PC-9 (cell line): ENCODE measurements around the gene GSTO1. TPM values are rescaled to one million over a fixed set of nuclear protein-coding genes. Genes with fewer than 3 reads are reported as not detected.

Experiments
- BruUV-seq: library from RNA; stranded (reverse); fragments of 400-500 nt; replicated peaks from 2 replicates; lab custom pipeline; 2021; lab: Mats Ljungman, UMichigan
- CTCF ChIA-PET: fragments of 300-600 bp; sonication (Branson Sonifier 250); formaldehyde crosslinking; loops from one replicate; lab custom pipeline; 2022; ENCODE audit warnings: antibody characterized with exemption; lab: Charles Lee
- POLR2A ChIA-PET: fragments of 300-600 bp; sonication (Branson Sonifier 250); formaldehyde crosslinking; loops from one replicate; lab custom pipeline; 2022; ENCODE audit warnings: antibody characterized with exemption; ENCODE audit not compliant: unreplicated experiment; lab: Charles Lee
- DNase-seq, 2 experiments: peaks; one replicate each; pipeline versions ENCODE4 v3.0.0 to v3.0.0-alpha.2; 2015 to 2022; ENCODE audit warnings: mixed read lengths in 1 of 2
- H2AFZ ChIP-seq: fragments of 200-600 bp; sonication (generic); 2 replicates; pipeline ENCODE4 v1.8.1; 2017; ENCODE audit warnings: antibody characterized with exemption
- H3F3A ChIP-seq: fragments of 200-600 bp; sonication (generic); 2 replicates; pipeline ENCODE4 v1.8.1; 2017; ENCODE audit warnings: antibody characterized with exemption, mild to moderate bottlenecking, low read depth; ENCODE audit not compliant: insufficient read depth
- H3K27ac ChIP-seq: fragments of 200-600 bp; sonication (generic); 2 replicates; pipeline ENCODE4 v1.6.1; 2016; ENCODE audit warnings: mixed run types
- H3K27me3 ChIP-seq: fragments of 200-600 bp; sonication (generic); 2 replicates; pipeline ENCODE4 v1.6.1; 2016; ENCODE audit warnings: low read depth, mixed run types; ENCODE audit not compliant: insufficient read depth
- H3K36me3 ChIP-seq: fragments of 200-600 bp; sonication (generic); 2 replicates; pipeline ENCODE4 v1.6.1; 2016; ENCODE audit warnings: low read depth, mixed run types
- H3K4me1 ChIP-seq: fragments of 200-600 bp; sonication (generic); replicated peaks from 2 replicates; pipeline ENCODE4 v1.6.1; 2016; ENCODE audit warnings: mixed run types; ENCODE audit not compliant: insufficient read depth
- H3K4me2 ChIP-seq: fragments of 200-600 bp; sonication (generic); 2 replicates; pipeline ENCODE4 v1.6.1; 2017; ENCODE audit warnings: mixed run types
- H3K4me3 ChIP-seq: fragments of 200-600 bp; sonication (generic); 2 replicates; pipeline ENCODE4 v1.6.1; 2016; ENCODE audit warnings: mixed run types
- H3K79me2 ChIP-seq: fragments of 200-600 bp; sonication (generic); 2 replicates; pipeline ENCODE4 v1.6.1; 2017; ENCODE audit warnings: low read depth, mixed run types
- H3K9me2 ChIP-seq: fragments of 200-600 bp; sonication (generic); 2 replicates; pipeline ENCODE4 v1.8.1; 2017; ENCODE audit warnings: mild to moderate bottlenecking; ENCODE audit not compliant: insufficient read depth
- H3K9me3 ChIP-seq: fragments of 200-600 bp; sonication (generic); 2 replicates; pipeline ENCODE4 v1.8.1; 2016; ENCODE audit warnings: low read depth; ENCODE audit not compliant: insufficient read depth
- H4K20me1 ChIP-seq: fragments of 200-600 bp; sonication (generic); 2 replicates; pipeline ENCODE4 v1.8.1; 2017; ENCODE audit not compliant: insufficient read depth
- CTCF ChIP-seq: fragments of 200-600 bp; sonication (generic); conservative IDR thresholded peaks from 2 replicates; pipeline ENCODE4 v1.6.1; 2017; ENCODE audit warnings: mixed run types, antibody characterized with exemption, mild to moderate bottlenecking, moderate library complexity
- EZH2 ChIP-seq: fragments of 200-600 bp; sonication (generic); IDR thresholded peaks from 2 replicates; pipeline ENCODE4 v1.8.0; 2017; ENCODE audit warnings: antibody characterized with exemption, low read depth
- intact Hi-C: fragments of 100-400 bp; cut with micrococcal nuclease; formaldehyde crosslinking; loops from one replicate; pipeline ENCODE4 v1.10.0; 2022; ENCODE audit not compliant: unreplicated experiment
- total RNA-seq: library from RNA; stranded (reverse); gene quantifications from 2 replicates; pipeline ENCODE4 v1.2.3, GENCODE V29; 2021

Gene GSTO1
- total RNA-seq, 1 experiment from 2014 or later = 77.3 TPM

GRCh38 chr10:104301907-104302690, 47.4 kb downstream of the GSTO1 start:
- H3K4me3 ChIP-seq = no peak overlapping the region
- peaks cover 15% of the 10 kb centered on the region for H3K4me1 ChIP-seq
- ChIA-PET POLR2A (no interaction called here), CTCF (interaction anchor here (0.9 kb wide), 1 partner anchor 11 kb away, joined by 5 read pairs; no protein-coding TSS in a partner anchor)
- no peaks in the 10 kb centered on the region for H4K20me1 ChIP-seq
- no peak for DNase-seq
- intact Hi-C loops = no loop called here
- no peak overlapping the region for H2AFZ ChIP-seq
- no TSS peak for BruUV-seq
- H3K27ac ChIP-seq = no peak overlapping the region
- H3K9me2 ChIP-seq = no peaks in the 10 kb centered on the region
- H3K27me3 ChIP-seq = no peaks in the 10 kb centered on the region
- no peaks in the 10 kb centered on the region for H3K36me3 ChIP-seq
- no peaks in the 10 kb centered on the region; the same call in 1 of the 2 replicates for H3K9me3 ChIP-seq
- TF ChIP-seq CTCF = no peak
- TF ChIP-seq EZH2 = no peak
- H3K4me2 ChIP-seq = no peak overlapping the region
- H3F3A ChIP-seq = 0 out of 2 replicates have a peak, but pooled peaks cover 4% of the 10 kb centered on the region
- no peaks in the 10 kb centered on the region for H3K79me2 ChIP-seq

GRCh38 chr10:104303594-104304355, 49.1 kb downstream of the GSTO1 start:
- intact Hi-C loops = no loop called here
- 0 out of 2 replicates have a peak, but pooled peaks cover 4% of the 10 kb centered on the region for H3F3A ChIP-seq
- no peaks in the 10 kb centered on the region for H4K20me1 ChIP-seq
- peaks cover 15% of the 10 kb centered on the region for H3K4me1 ChIP-seq
- no peak for DNase-seq
- BruUV-seq = no TSS peak
- no peak overlapping the region for H3K4me2 ChIP-seq
- TF ChIP-seq CTCF (no peak), EZH2 (no peak)
- POLR2A ChIA-PET = no interaction called here
- no peaks in the 10 kb centered on the region for H3K79me2 ChIP-seq
- H2AFZ ChIP-seq = no peak overlapping the region
- CTCF ChIA-PET = interaction anchor here (0.5 kb wide), 1 partner anchor 44 kb away, joined by 3 read pairs; no protein-coding TSS in a partner anchor
- H3K27ac ChIP-seq = no peak overlapping the region
- H3K9me2 ChIP-seq = no peaks in the 10 kb centered on the region
- no peak overlapping the region for H3K4me3 ChIP-seq
- H3K27me3 ChIP-seq = no peaks in the 10 kb centered on the region
- H3K9me3 ChIP-seq = no peaks in the 10 kb centered on the region; the same call in 1 of the 2 replicates
- H3K36me3 ChIP-seq = no peaks in the 10 kb centered on the region

- Histone ChIP-seq H3K9me2 (no peaks in the 10 kb centered on the region), H3K36me3 (no peaks in the 10 kb centered on the region), H3K4me1 (peaks cover 15% of the 10 kb centered on the region), H3K9me3 (no peaks in the 10 kb centered on the region; the same call in 1 of the 2 replicates), H2AFZ (no peak overlapping the region), H3K79me2 (no peaks in the 10 kb centered on the region), H4K20me1 (no peaks in the 10 kb centered on the region), H3F3A (0 out of 2 replicates have a peak, but pooled peaks cover 4% of the 10 kb centered on the region), H3K27me3 (no peaks in the 10 kb centered on the region), H3K4me2 (peak overlapping the region; percentile 63), H3K4me3 (no peak overlapping the region), H3K27ac (no peak overlapping the region)
- intact Hi-C loops = no loop called here
- BruUV-seq = no TSS peak
- no peak for TF ChIP-seq CTCF
- no peak for TF ChIP-seq EZH2
- no peak for DNase-seq
- ChIA-PET CTCF (interaction anchor here (0.5 to 0.6 kb wide), 2 partner anchors 9 to 43 kb away, joined by 3 to 6 read pairs; no protein-coding TSS in a partner anchor), POLR2A (no interaction called here)
Observed at GRCh38 chr10:104304356-104304745, 49.7 kb downstream of the GSTO1 start.
